ENCODE data around the gene TMX3.

GRCh38 chr18:68734308-68734707 is 19.4 kb upstream of the TMX3 start:
- TF ChIP-seq CTCF (IDR thresholded peaks at IDR 0.05) (no peak), EP300 (IDR thresholded peaks at IDR 0.05; ENCODE audit: borderline replicate concordance in 1 of 2, low read depth in 1 of 2, low read length in 1 of 2) (no peak), NFIC (IDR thresholded peaks at IDR 0.05; ENCODE audit: borderline replicate concordance) (no peak), CHD2 (IDR thresholded peaks at IDR 0.05; ENCODE audit: low read length, partially characterized antibody) (no peak), SMC3 (IDR thresholded peaks at IDR 0.05; ENCODE audit: low read depth, low read length) (no peak), JUND (IDR thresholded peaks at IDR 0.05) (no peak), MEF2A (IDR thresholded peaks at IDR 0.05; ENCODE audit: borderline replicate concordance, low read depth) (no peak), ELF1 (IDR thresholded peaks at IDR 0.05) (no peak), REST (IDR thresholded peaks at IDR 0.05; ENCODE audit: low read depth, low read length) (no peak), USF1 (IDR thresholded peaks at IDR 0.05; ENCODE audit: borderline replicate concordance, low read depth) (no peak)
